Measurements from ENCODE around the gene ERG28. TPM values are rescaled to one million over a fixed set of nuclear protein-coding genes. Genes with fewer than 3 reads are reported as not detected.

Gene ERG28
- total and polyA plus RNA-seq, 4 donors, result 17.1 to 43.5 (median 29.2) TPM

DNA sequence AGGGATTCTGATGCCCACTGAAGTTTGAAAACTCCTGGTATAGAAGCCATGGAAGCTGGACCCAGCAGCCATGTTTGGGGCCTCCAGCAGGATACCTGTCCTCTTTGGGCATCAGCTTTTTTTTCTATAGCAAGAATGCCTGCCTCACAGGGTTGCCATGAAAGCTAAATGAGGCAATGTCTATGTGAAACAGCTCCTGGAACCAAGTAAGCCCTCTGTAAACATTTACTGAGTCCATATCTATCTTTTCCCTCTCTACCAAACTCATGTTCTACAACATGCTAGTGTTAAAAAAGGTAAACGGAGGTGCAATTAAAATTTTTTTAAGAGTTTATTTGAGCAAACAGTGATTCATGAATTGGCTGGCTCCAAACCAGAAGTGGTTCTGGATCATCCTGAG, 53.6 kb downstream of the ERG28 start:
- no peak for TF ChIP-seq EGR1 (IDR thresholded peaks at IDR 0.05; ENCODE audit: low read depth in 2 of 2)
- TF ChIP-seq, protein P1, sequence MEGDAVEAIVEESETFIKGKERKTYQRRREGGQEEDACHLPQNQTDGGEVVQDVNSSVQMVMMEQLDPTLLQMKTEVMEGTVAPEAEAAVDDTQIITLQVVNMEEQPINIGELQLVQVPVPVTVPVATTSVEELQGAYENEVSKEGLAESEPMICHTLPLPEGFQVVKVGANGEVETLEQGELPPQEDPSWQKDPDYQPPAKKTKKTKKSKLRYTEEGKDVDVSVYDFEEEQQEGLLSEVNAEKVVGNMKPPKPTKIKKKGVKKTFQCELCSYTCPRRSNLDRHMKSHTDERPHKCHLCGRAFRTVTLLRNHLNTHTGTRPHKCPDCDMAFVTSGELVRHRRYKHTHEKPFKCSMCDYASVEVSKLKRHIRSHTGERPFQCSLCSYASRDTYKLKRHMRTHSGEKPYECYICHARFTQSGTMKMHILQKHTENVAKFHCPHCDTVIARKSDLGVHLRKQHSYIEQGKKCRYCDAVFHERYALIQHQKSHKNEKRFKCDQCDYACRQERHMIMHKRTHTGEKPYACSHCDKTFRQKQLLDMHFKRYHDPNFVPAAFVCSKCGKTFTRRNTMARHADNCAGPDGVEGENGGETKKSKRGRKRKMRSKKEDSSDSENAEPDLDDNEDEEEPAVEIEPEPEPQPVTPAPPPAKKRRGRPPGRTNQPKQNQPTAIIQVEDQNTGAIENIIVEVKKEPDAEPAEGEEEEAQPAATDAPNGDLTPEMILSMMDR (IDR thresholded peaks at IDR 0.05; ENCODE audit: low read depth, low read length, missing input control), result no peak
- TF ChIP-seq GABPA (IDR thresholded peaks at IDR 0.05 in 1 of 2, conservative IDR thresholded peaks at IDR 0.05 in 1 of 2), result no peak
- TF ChIP-seq FOXA2 (IDR thresholded peaks at IDR 0.05), result no peak
- TF ChIP-seq YY1 (IDR thresholded peaks at IDR 0.05), result no peak
- TF ChIP-seq RXRA (IDR thresholded peaks at IDR 0.05), result no peak
- TF ChIP-seq, protein P2, sequence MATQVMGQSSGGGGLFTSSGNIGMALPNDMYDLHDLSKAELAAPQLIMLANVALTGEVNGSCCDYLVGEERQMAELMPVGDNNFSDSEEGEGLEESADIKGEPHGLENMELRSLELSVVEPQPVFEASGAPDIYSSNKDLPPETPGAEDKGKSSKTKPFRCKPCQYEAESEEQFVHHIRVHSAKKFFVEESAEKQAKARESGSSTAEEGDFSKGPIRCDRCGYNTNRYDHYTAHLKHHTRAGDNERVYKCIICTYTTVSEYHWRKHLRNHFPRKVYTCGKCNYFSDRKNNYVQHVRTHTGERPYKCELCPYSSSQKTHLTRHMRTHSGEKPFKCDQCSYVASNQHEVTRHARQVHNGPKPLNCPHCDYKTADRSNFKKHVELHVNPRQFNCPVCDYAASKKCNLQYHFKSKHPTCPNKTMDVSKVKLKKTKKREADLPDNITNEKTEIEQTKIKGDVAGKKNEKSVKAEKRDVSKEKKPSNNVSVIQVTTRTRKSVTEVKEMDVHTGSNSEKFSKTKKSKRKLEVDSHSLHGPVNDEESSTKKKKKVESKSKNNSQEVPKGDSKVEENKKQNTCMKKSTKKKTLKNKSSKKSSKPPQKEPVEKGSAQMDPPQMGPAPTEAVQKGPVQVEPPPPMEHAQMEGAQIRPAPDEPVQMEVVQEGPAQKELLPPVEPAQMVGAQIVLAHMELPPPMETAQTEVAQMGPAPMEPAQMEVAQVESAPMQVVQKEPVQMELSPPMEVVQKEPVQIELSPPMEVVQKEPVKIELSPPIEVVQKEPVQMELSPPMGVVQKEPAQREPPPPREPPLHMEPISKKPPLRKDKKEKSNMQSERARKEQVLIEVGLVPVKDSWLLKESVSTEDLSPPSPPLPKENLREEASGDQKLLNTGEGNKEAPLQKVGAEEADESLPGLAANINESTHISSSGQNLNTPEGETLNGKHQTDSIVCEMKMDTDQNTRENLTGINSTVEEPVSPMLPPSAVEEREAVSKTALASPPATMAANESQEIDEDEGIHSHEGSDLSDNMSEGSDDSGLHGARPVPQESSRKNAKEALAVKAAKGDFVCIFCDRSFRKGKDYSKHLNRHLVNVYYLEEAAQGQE (IDR thresholded peaks at IDR 0.05), result no peak
- no peak for TF ChIP-seq SP1 (IDR thresholded peaks at IDR 0.05)
- TF ChIP-seq, protein P3, sequence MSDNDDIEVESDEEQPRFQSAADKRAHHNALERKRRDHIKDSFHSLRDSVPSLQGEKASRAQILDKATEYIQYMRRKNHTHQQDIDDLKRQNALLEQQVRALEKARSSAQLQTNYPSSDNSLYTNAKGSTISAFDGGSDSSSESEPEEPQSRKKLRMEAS (IDR thresholded peaks at IDR 0.05), result no peak
- TF ChIP-seq, protein P4, sequence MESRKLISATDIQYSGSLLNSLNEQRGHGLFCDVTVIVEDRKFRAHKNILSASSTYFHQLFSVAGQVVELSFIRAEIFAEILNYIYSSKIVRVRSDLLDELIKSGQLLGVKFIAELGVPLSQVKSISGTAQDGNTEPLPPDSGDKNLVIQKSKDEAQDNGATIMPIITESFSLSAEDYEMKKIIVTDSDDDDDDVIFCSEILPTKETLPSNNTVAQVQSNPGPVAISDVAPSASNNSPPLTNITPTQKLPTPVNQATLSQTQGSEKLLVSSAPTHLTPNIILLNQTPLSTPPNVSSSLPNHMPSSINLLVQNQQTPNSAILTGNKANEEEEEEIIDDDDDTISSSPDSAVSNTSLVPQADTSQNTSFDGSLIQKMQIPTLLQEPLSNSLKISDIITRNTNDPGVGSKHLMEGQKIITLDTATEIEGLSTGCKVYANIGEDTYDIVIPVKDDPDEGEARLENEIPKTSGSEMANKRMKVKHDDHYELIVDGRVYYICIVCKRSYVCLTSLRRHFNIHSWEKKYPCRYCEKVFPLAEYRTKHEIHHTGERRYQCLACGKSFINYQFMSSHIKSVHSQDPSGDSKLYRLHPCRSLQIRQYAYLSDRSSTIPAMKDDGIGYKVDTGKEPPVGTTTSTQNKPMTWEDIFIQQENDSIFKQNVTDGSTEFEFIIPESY (IDR thresholded peaks at IDR 0.05), result no peak
- TF ChIP-seq RAD21 (IDR thresholded peaks at IDR 0.05), result no peak
- no peak for TF ChIP-seq FOXA1 (IDR thresholded peaks at IDR 0.05)
- no peak for TF ChIP-seq JUND (IDR thresholded peaks at IDR 0.05)
- TF ChIP-seq NR2F2 (IDR thresholded peaks at IDR 0.05), result no peak
- TF ChIP-seq HNF4A (conservative IDR thresholded peaks at IDR 0.05), result no peak
- TF ChIP-seq, protein P5, sequence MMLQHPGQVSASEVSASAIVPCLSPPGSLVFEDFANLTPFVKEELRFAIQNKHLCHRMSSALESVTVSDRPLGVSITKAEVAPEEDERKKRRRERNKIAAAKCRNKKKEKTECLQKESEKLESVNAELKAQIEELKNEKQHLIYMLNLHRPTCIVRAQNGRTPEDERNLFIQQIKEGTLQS (IDR thresholded peaks at IDR 0.05), result no peak
- TF ChIP-seq HNF4G (IDR thresholded peaks at IDR 0.05), result no peak
- no peak for TF ChIP-seq TAF1 (conservative IDR thresholded peaks at IDR 0.05)
- WGBS, result 90% methylated on average over 1 of the region's 1 CpG
- peaks cover 6 to 10% (median 6%) of the 10 kb centered on the region in 4 donors for H3K4me1 ChIP-seq (ENCODE audit: control insufficient read depth in 4 of 4, insufficient read depth in 4 of 4, low read length in 3 of 4)

More for the DNA sequence above, 53.6 kb downstream of the ERG28 start:
- Histone ChIP-seq H3K27me3 (ENCODE audit: control insufficient read depth in 4 of 4, insufficient read depth in 4 of 4, low read length in 3 of 4) (no peaks in the 10 kb centered on the region), H3K9me3 (ENCODE audit: control insufficient read depth in 4 of 4, low read length in 3 of 4) (peaks cover 0 to 3% (median 1%) of the 10 kb centered on the region in 4 donors), H3K36me3 (ENCODE audit: control insufficient read depth in 4 of 4, insufficient read depth in 3 of 4, low read depth in 1 of 4, low read length in 3 of 4) (peaks cover 0 to 3% (median 0%) of the 10 kb centered on the region in 4 donors), H3K27ac (ENCODE audit: low read depth in 1 of 2, low read length in 2 of 2) (no peak overlapping the region), H3K4me3 (ENCODE audit: low read depth in 1 of 3, low read length in 3 of 3) (no peak overlapping the region), H3K9ac (ENCODE audit: low read depth in 1 of 2, low read length in 2 of 2) (no peak overlapping the region)
- no peak for DNase-seq (ENCODE audit: low spot score)

All from liver (tissue), 9 donors.